Type B pancreatic cell (in vitro differentiated cells): Measurements from ENCODE around the gene PPM1B. TPM values are rescaled to one million over a fixed set of nuclear protein-coding genes. Genes with fewer than 3 reads are reported as not detected.

Experiments used
- DNase-seq: peaks from one replicate; pipeline ENCODE4 v3.0.0; 2021; ENCODE audit warnings: mixed read lengths; ENCODE audit not compliant: unreplicated experiment; ENCODE audit errors: extremely low spot score
- H3K27ac Mint-ChIP-seq: 2 replicates; pipeline ENCODE4 v1.8.0; 2021; ENCODE audit warnings: mild to moderate bottlenecking, mixed read lengths
- H3K27me3 Mint-ChIP-seq: 2 replicates; pipeline ENCODE4 v1.8.0; 2021; ENCODE audit warnings: mixed read lengths
- H3K36me3 Mint-ChIP-seq: 2 replicates; pipeline ENCODE4 v1.8.0; 2021; ENCODE audit warnings: mixed read lengths
- H3K4me1 Mint-ChIP-seq: one replicate; pipeline ENCODE4 v1.8.0; 2021; ENCODE audit warnings: mixed read lengths; ENCODE audit not compliant: unreplicated experiment
- H3K4me3 Mint-ChIP-seq: 2 replicates; pipeline ENCODE4 v1.8.0; 2021; ENCODE audit warnings: mild to moderate bottlenecking, mixed read lengths
- H3K9me3 Mint-ChIP-seq: 2 replicates; pipeline ENCODE4 v1.8.0; 2021; ENCODE audit warnings: mixed read lengths
- CTCF ChIP-seq: fragments of 200-600 bp; sonication (generic); conservative IDR thresholded peaks from 2 replicates; pipeline ENCODE4 v1.5.0; 2021; ENCODE audit warnings: antibody characterized with exemption, mild to moderate bottlenecking
- total RNA-seq: library from RNA; stranded (reverse); gene quantifications from 2 replicates; pipeline ENCODE4 v1.2.1, GENCODE V29; 2021; ENCODE audit warnings: low replicate concordance

The PPM1B gene
- total RNA-seq, 1 donor from 2014 or later = 42.5 TPM

GRCh38 chr2:44271296-44271695 is 102.6 kb downstream of the PPM1B start:
- H3K27ac Mint-ChIP-seq = no peak overlapping the region
- H3K9me3 Mint-ChIP-seq = peaks cover 13% of the 10 kb centered on the region
- H3K4me1 Mint-ChIP-seq = peaks cover 6% of the 10 kb centered on the region
- H3K4me3 Mint-ChIP-seq = no peak overlapping the region
- TF ChIP-seq CTCF = no peak
- H3K36me3 Mint-ChIP-seq = no peaks in the 10 kb centered on the region
- no peaks in the 10 kb centered on the region for H3K27me3 Mint-ChIP-seq
- DNase-seq = no peak

- Mint-ChIP-seq H3K9me3 (peaks cover 13% of the 10 kb centered on the region), H3K4me1 (peaks cover 1% of the 10 kb centered on the region), H3K27me3 (no peaks in the 10 kb centered on the region), H3K4me3 (no peak overlapping the region), H3K27ac (no peak overlapping the region), H3K36me3 (no peaks in the 10 kb centered on the region)
- no peak for TF ChIP-seq CTCF
- DNase-seq = no peak
Observed at GRCh38 chr2:44273076-44273475, 104.4 kb downstream of the PPM1B start.

- Mint-ChIP-seq H3K27ac (no peak overlapping the region), H3K27me3 (no peaks in the 10 kb centered on the region), H3K36me3 (no peaks in the 10 kb centered on the region), H3K4me1 (no peaks in the 10 kb centered on the region), H3K4me3 (no peak overlapping the region), H3K9me3 (peaks cover 11% of the 10 kb centered on the region)
- no peak for TF ChIP-seq CTCF
- DNase-seq = no peak
Observed at GRCh38 chr2:44273596-44273995, 104.9 kb downstream of the PPM1B start.

GRCh38 chr2:44275927-44276303 is 107.2 kb downstream of the PPM1B start:
- TF ChIP-seq CTCF = no peak
- Mint-ChIP-seq H3K27me3 (no peaks in the 10 kb centered on the region), H3K9me3 (peaks cover 4% of the 10 kb centered on the region), H3K36me3 (no peaks in the 10 kb centered on the region), H3K4me1 (no peaks in the 10 kb centered on the region), H3K4me3 (no peak overlapping the region), H3K27ac (no peak overlapping the region)
- no peak for DNase-seq

- no peak for DNase-seq
- H3K9me3 Mint-ChIP-seq = no peaks in the 10 kb centered on the region
- H3K4me3 Mint-ChIP-seq = no peak overlapping the region
- H3K27ac Mint-ChIP-seq = no peak overlapping the region
- no peak for TF ChIP-seq CTCF
- no peaks in the 10 kb centered on the region for H3K36me3 Mint-ChIP-seq
- H3K4me1 Mint-ChIP-seq = no peaks in the 10 kb centered on the region
- H3K27me3 Mint-ChIP-seq = no peaks in the 10 kb centered on the region
Observed at GRCh38 chr2:44277541-44277940, 108.9 kb downstream of the PPM1B start.

- DNase-seq = no peak
- Mint-ChIP-seq H3K9me3 (no peaks in the 10 kb centered on the region), H3K4me1 (peaks cover 10% of the 10 kb centered on the region), H3K27me3 (no peaks in the 10 kb centered on the region), H3K4me3 (no peak overlapping the region), H3K27ac (no peak overlapping the region), H3K36me3 (no peaks in the 10 kb centered on the region)
- no peak for TF ChIP-seq CTCF
Observed at GRCh38 chr2:44280869-44281268, 112.2 kb downstream of the PPM1B start.
